Panc1 (cell line): ENCODE measurements around the gene IER3. TPM values are rescaled to one million over a fixed set of nuclear protein-coding genes. Genes with fewer than 3 reads are reported as not detected.

Experiments used
- ATAC-seq: fragments of 200-7000 bp; cut with Tn5 transposase; 2 replicates; pipeline ENCODE4 v1.9.1; 2020; ENCODE audit warnings: mild to moderate bottlenecking, moderate library complexity
- BruUV-seq: library from RNA; stranded (reverse); fragments of 400-500 nt; replicated peaks from 2 replicates; lab custom pipeline; 2021; lab: Mats Ljungman, UMichigan
- CTCF ChIA-PET: fragments of 300-600 bp; sonication (Branson Sonifier 250); formaldehyde crosslinking; loops from one replicate; lab custom pipeline; 2022; ENCODE audit warnings: antibody characterized with exemption; lab: Charles Lee
- POLR2A ChIA-PET: fragments of 300-600 bp; sonication (Branson Sonifier 250); formaldehyde crosslinking; loops from one replicate; lab custom pipeline; 2022; ENCODE audit warnings: antibody characterized with exemption; lab: Charles Lee
- DNase-seq: peaks from one replicate; pipeline ENCODE4 v3.0.0-alpha.2; 2010; ENCODE audit warnings: low read depth, low spot score
- H3K27ac ChIP-seq: 2 replicates; pipeline ENCODE4 v1.5.1; 2011; ENCODE audit warnings: mild to moderate bottlenecking, low read length, inconsistent platforms
- H3K27me3 ChIP-seq: fragments of 200-500 bp; sonication (Bioruptor generic); 2 replicates; pipeline ENCODE4 v1.6.0; 2014; ENCODE audit warnings: low read length, inconsistent platforms; ENCODE audit not compliant: control insufficient read depth, insufficient read depth
- H3K36me3 ChIP-seq: fragments of 200-500 bp; sonication (Bioruptor generic); 2 replicates; pipeline ENCODE4 v1.5.1; 2014; ENCODE audit warnings: inconsistent platforms, mild to moderate bottlenecking, low read length, moderate library complexity; ENCODE audit not compliant: control insufficient read depth, insufficient read depth
- H3K4me1 ChIP-seq: 2 replicates; pipeline ENCODE4 v1.5.1; 2011; ENCODE audit warnings: inconsistent platforms, mild to moderate bottlenecking, low read length, moderate library complexity; ENCODE audit not compliant: control insufficient read depth, insufficient read depth
- H3K4me3 ChIP-seq, 2 experiments: 2 replicates each; pipeline ENCODE4 v1.5.1; 2011 to 2012; ENCODE audit warnings: low read depth in 2 of 2, low read length in 2 of 2, mild to moderate bottlenecking in 2 of 2, inconsistent platforms in 1 of 2, moderate library complexity in 1 of 2
- H3K9me3 ChIP-seq: fragments of 200-500 bp; sonication (Bioruptor generic); 2 replicates; pipeline ENCODE4 v1.5.1; 2014; ENCODE audit warnings: low read depth, mild to moderate bottlenecking, inconsistent platforms, low read length, moderate library complexity; ENCODE audit not compliant: control insufficient read depth, insufficient read depth
- CTCF ChIP-seq: fragments of 450-650 bp; IDR thresholded peaks from 2 replicates; pipeline ENCODE4 v1.5.1; 2017; ENCODE audit warnings: mild to moderate bottlenecking
- POLR2AphosphoS5 ChIP-seq: IDR thresholded peaks from 2 replicates; pipeline ENCODE4 v1.6.1; 2012; ENCODE audit warnings: mild to moderate bottlenecking, low read depth, low read length, moderate library complexity
- REST ChIP-seq, 2 experiments: IDR thresholded peaks; 2 replicates each; pipeline ENCODE4 v1.6.1; 2011 to 2012; ENCODE audit warnings: low read depth in 2 of 2, control low read depth in 1 of 2, low read length in 1 of 2, mild to moderate bottlenecking in 1 of 2, moderate library complexity in 1 of 2; ENCODE audit not compliant: insufficient read depth in 1 of 2
- SIN3A ChIP-seq: IDR thresholded peaks from 2 replicates; pipeline ENCODE4 v1.6.1; 2012; ENCODE audit warnings: low read depth, mild to moderate bottlenecking, low read length, moderate library complexity, borderline replicate concordance; ENCODE audit not compliant: insufficient read depth
- TCF7L2 ChIP-seq: IDR thresholded peaks from 2 replicates; pipeline ENCODE4 v1.6.1; 2011; ENCODE audit warnings: mild to moderate bottlenecking, low read depth, low read length, inconsistent platforms
- in situ Hi-C: cut with HindIII; loops from 2 replicates; pipeline ENCODE4 v1.10.0; 2016; ENCODE audit warnings: low sequenced_read_pairs, low pct_unique_long_range_greater_than_20kb
- intact Hi-C: fragments of 100-400 bp; cut with micrococcal nuclease; formaldehyde crosslinking; loops from one replicate; pipeline ENCODE4 v1.10.0; 2022; ENCODE audit not compliant: unreplicated experiment
- total RNA-seq: library from RNA; stranded (reverse); gene quantifications from one replicate; pipeline ENCODE4 v1.2.1, GENCODE V29; 2021; ENCODE audit not compliant: unreplicated experiment

Gene IER3
- total RNA-seq, 1 experiment from 2014 or later, result 106 TPM

- BruUV-seq, result no TSS peak
- Histone ChIP-seq H3K36me3 (no peaks in the 10 kb centered on the region), H3K27me3 (no peaks in the 10 kb centered on the region), H3K27ac (peak overlapping the region; percentile 85), H3K4me3 (no peak overlapping the region), H3K9me3 (no peaks in the 10 kb centered on the region), H3K4me1 (peaks cover 36% of the 10 kb centered on the region)
- in situ Hi-C loops, result no loop called here
- no peak for TF ChIP-seq TCF7L2
- no peak for TF ChIP-seq REST (IDR thresholded peaks at IDR 0.05; ENCODE audit: insufficient read depth in 1 of 2, low read depth in 2 of 2, low read length in 1 of 2)
- TF ChIP-seq CTCF, result no peak
- no peak for TF ChIP-seq POLR2AphosphoS5
- TF ChIP-seq SIN3A, result no peak
- CTCF ChIA-PET, result interaction anchor here (0.6 to 1.3 kb wide), 2 partner anchors 25 to 52 kb away, joined by 3 to 4 read pairs; no protein-coding TSS in a partner anchor
- intact Hi-C loops, result no loop called here
- peak; percentile 14 for ATAC-seq
- DNase-seq, result no peak
- POLR2A ChIA-PET, result interaction anchor here (1.4 kb wide), 1 partner anchor 16 kb away, joined by 4 read pairs; no protein-coding TSS in a partner anchor
Observed at GRCh38 chr6:30768634-30769087, 24.3 kb upstream of the IER3 start.

- TF ChIP-seq TCF7L2 (no peak), POLR2AphosphoS5 (no peak), SIN3A (no peak)
- Histone ChIP-seq H3K36me3 (no peaks in the 10 kb centered on the region), H3K27me3 (no peaks in the 10 kb centered on the region), H3K4me3 (no peak overlapping the region), H3K9me3 (no peaks in the 10 kb centered on the region), H3K27ac (peak overlapping the region; percentile 85), H3K4me1 (peaks cover 36% of the 10 kb centered on the region)
- ChIA-PET CTCF (no interaction called here), POLR2A (interaction anchor here (0.7 kb wide), 1 partner anchor 356 kb away, joined by 5 read pairs; no protein-coding TSS in a partner anchor)
- intact Hi-C loops, result no loop called here
- BruUV-seq, result no TSS peak
- ATAC-seq (no peak), DNase-seq (no peak)
- in situ Hi-C loops, result no loop called here
Observed at GRCh38 chr6:30767944-30768301, 23.6 kb upstream of the IER3 start.
